Stimulated activated CD4-positive, alpha-beta T cell treated with anti-CD3 and anti-CD28 coated beads, Interleukin-12 subunit alpha, Interleukin-12 subunit beta, amount 100 ng/mL, for 24 hours (primary cell): ENCODE data around the gene PRKAR1B.
A peak's percentile ranks its signal among the peaks of the same experiment; 100 is the strongest.
"Not testable (repeated sequence)": the region's sequence is repeated elsewhere in the genome, so short reads cannot be mapped to it uniquely, and the experiment has no call there.

Experiments used
- DNase-seq, 2 experiments: peaks; one replicate each; pipeline ENCODE4 v3.0.0-alpha.2; 2020; ENCODE audit warnings: low read depth in 2 of 2

PRKAR1B gene

GRCh38 chr7:621572-622285 is 105.4 kb downstream of the PRKAR1B start:
- DNase-seq = no peak

- no peak for DNase-seq
Observed at GRCh38 chr7:620885-621284, 106.2 kb downstream of the PRKAR1B start.

GRCh38 chr7:620056-620455 is 107.0 kb downstream of the PRKAR1B start:
- no peak for DNase-seq

GRCh38 chr7:619368-619840 is 107.7 kb downstream of the PRKAR1B start:
- no peak for DNase-seq

GRCh38 chr7:618539-619367 is 108.3 kb downstream of the PRKAR1B start:
- no peak for DNase-seq

GRCh38 chr7:617614-618538 is 109.2 kb downstream of the PRKAR1B start:
- no peak for DNase-seq

- DNase-seq = no peak
Observed at GRCh38 chr7:613442-614140, 113.5 kb downstream of the PRKAR1B start.

- not testable (repeated sequence) for DNase-seq
Observed at GRCh38 chr7:611837-612236, 115.2 kb downstream of the PRKAR1B start.

- no peak for DNase-seq
Observed at GRCh38 chr7:611281-611810, 115.7 kb downstream of the PRKAR1B start.

GRCh38 chr7:610531-611280 is 116.4 kb downstream of the PRKAR1B start:
- no peak for DNase-seq

- no peak for DNase-seq
Observed at GRCh38 chr7:610141-610530, 116.9 kb downstream of the PRKAR1B start.

- no peak for DNase-seq
Observed at GRCh38 chr7:609365-609764, 117.7 kb downstream of the PRKAR1B start.

GRCh38 chr7:608954-609353 is 118.1 kb downstream of the PRKAR1B start:
- no peak for DNase-seq

- no peak for DNase-seq
Observed at GRCh38 chr7:608361-608760, 118.7 kb downstream of the PRKAR1B start.

- DNase-seq = no peak
Observed at GRCh38 chr7:607938-608337, 119.1 kb downstream of the PRKAR1B start.

- no peak for DNase-seq
Observed at GRCh38 chr7:605661-606450, 121.2 kb downstream of the PRKAR1B start.

- DNase-seq = no peak
Observed at GRCh38 chr7:604884-605531, 122.1 kb downstream of the PRKAR1B start.

GRCh38 chr7:604001-604883 is 122.8 kb downstream of the PRKAR1B start:
- DNase-seq = peak; percentile 89 to 92
